Activated CD8-positive, alpha-beta memory T cell treated with anti-CD3 and anti-CD28 coated beads, Interleukin-2, amount 50 U/mL, for 24 hours (primary cell): ENCODE data around the gene EXOC4.
"Not testable (repeated sequence)": the region's sequence is repeated elsewhere in the genome, so short reads cannot be mapped to it uniquely, and the experiment has no call there.

Experiments used
- DNase-seq: peaks from one replicate; pipeline ENCODE4 v3.0.0-alpha.2; 2020; ENCODE audit errors: extremely low read depth

Gene EXOC4

GRCh38 chr7:133275446-133276095, 22.7 kb downstream of the EXOC4 start:
- no peak for DNase-seq

- DNase-seq, result not testable (repeated sequence)
Measured at GRCh38 chr7:133278975-133279374, 26.1 kb downstream of the EXOC4 start.

- no peak for DNase-seq
Measured at GRCh38 chr7:133282094-133282493, 29.2 kb downstream of the EXOC4 start.

- DNase-seq, result no peak
Measured at GRCh38 chr7:133284092-133284491, 31.2 kb downstream of the EXOC4 start.

GRCh38 chr7:133288970-133289369, 36.1 kb downstream of the EXOC4 start:
- no peak for DNase-seq

GRCh38 chr7:133290041-133290440, 37.2 kb downstream of the EXOC4 start:
- DNase-seq, result no peak

GRCh38 chr7:133290676-133291333, 37.9 kb downstream of the EXOC4 start:
- no peak for DNase-seq

GRCh38 chr7:133292631-133293030, 39.8 kb downstream of the EXOC4 start:
- DNase-seq, result no peak

GRCh38 chr7:133293384-133294160, 40.7 kb downstream of the EXOC4 start:
- no peak for DNase-seq

- no peak for DNase-seq
Measured at GRCh38 chr7:133294234-133294633, 41.4 kb downstream of the EXOC4 start.

- no peak for DNase-seq
Measured at GRCh38 chr7:133295484-133295883, 42.6 kb downstream of the EXOC4 start.

- DNase-seq, result no peak
Measured at GRCh38 chr7:133297093-133297492, 44.2 kb downstream of the EXOC4 start.

- no peak for DNase-seq
Measured at GRCh38 chr7:133298080-133298479, 45.2 kb downstream of the EXOC4 start.

- DNase-seq, result no peak
Measured at GRCh38 chr7:133299676-133300075, 46.8 kb downstream of the EXOC4 start.

- DNase-seq, result no peak
Measured at GRCh38 chr7:133300088-133300487, 47.2 kb downstream of the EXOC4 start.

GRCh38 chr7:133300811-133301210, 47.9 kb downstream of the EXOC4 start:
- DNase-seq, result no peak

GRCh38 chr7:133301444-133301843, 48.6 kb downstream of the EXOC4 start:
- no peak for DNase-seq

- DNase-seq, result no peak
Measured at GRCh38 chr7:133303372-133303771, 50.5 kb downstream of the EXOC4 start.

- no peak for DNase-seq
Measured at GRCh38 chr7:133303931-133304330, 51.1 kb downstream of the EXOC4 start.

GRCh38 chr7:133309333-133309732, 56.5 kb downstream of the EXOC4 start:
- DNase-seq, result no peak

- DNase-seq, result no peak
Measured at GRCh38 chr7:133310232-133310862, 57.5 kb downstream of the EXOC4 start.

- DNase-seq, result no peak
Measured at GRCh38 chr7:133313575-133313974, 60.7 kb downstream of the EXOC4 start.
